RPMI8226 (cell line): ENCODE data around the gene BRD4.

ENCODE experiments used
- DNase-seq: peaks from one replicate; pipeline ENCODE4 v3.0.0-alpha.2; 2015

The BRD4 gene

GRCh38 chr19:15264061-15264932 lies 68.0 kb downstream of the BRD4 start:
- peak; percentile 76 for DNase-seq

- no peak for DNase-seq
Measured at GRCh38 chr19:15263361-15263985, 68.9 kb downstream of the BRD4 start.

- DNase-seq: no peak
Measured at GRCh38 chr19:15262011-15262410, 70.3 kb downstream of the BRD4 start.

- no peak for DNase-seq
Measured at GRCh38 chr19:15260939-15261338, 71.4 kb downstream of the BRD4 start.

- DNase-seq: no peak
Measured at GRCh38 chr19:15259907-15260306, 72.4 kb downstream of the BRD4 start.

GRCh38 chr19:15257782-15258181 lies 74.6 kb downstream of the BRD4 start:
- no peak for DNase-seq

- no peak for DNase-seq
Measured at GRCh38 chr19:15256708-15257331, 75.5 kb downstream of the BRD4 start.

GRCh38 chr19:15255359-15255990 lies 76.9 kb downstream of the BRD4 start:
- no peak for DNase-seq

- DNase-seq: no peak
Measured at GRCh38 chr19:15254547-15254946, 77.8 kb downstream of the BRD4 start.

GRCh38 chr19:15253513-15253912 lies 78.8 kb downstream of the BRD4 start:
- DNase-seq: no peak

GRCh38 chr19:15253061-15253460 lies 79.3 kb downstream of the BRD4 start:
- no peak for DNase-seq

GRCh38 chr19:15252398-15253018 lies 79.8 kb downstream of the BRD4 start:
- no peak for DNase-seq

GRCh38 chr19:15251749-15252397 lies 80.5 kb downstream of the BRD4 start:
- DNase-seq: peak; percentile 15

GRCh38 chr19:15251010-15251748 lies 81.2 kb downstream of the BRD4 start:
- no peak for DNase-seq

GRCh38 chr19:15250640-15250993 lies 81.7 kb downstream of the BRD4 start:
- DNase-seq: no peak

GRCh38 chr19:15249972-15250639 lies 82.2 kb downstream of the BRD4 start:
- DNase-seq: no peak

GRCh38 chr19:15249528-15249874 lies 82.8 kb downstream of the BRD4 start:
- no peak for DNase-seq

- no peak for DNase-seq
Measured at GRCh38 chr19:15248648-15249527, 83.5 kb downstream of the BRD4 start.

- DNase-seq: no peak
Measured at GRCh38 chr19:15248106-15248505, 84.2 kb downstream of the BRD4 start.
